Spleen (tissue), 7 donors: ENCODE data around the gene SLC17A4.

ENCODE experiments used
- POLR2A ChIP-seq, 3 donors: fragments of 450-650 bp; IDR thresholded peaks; one replicate each; pipeline ENCODE4 v1.5.1; 2017; ENCODE audit warnings: antibody characterized with exemption in 3 of 3, mild to moderate bottlenecking in 1 of 3
- POLR2AphosphoS5 ChIP-seq, 3 donors: sonication (generic); formaldehyde crosslinking; IDR thresholded peaks; one replicate each; pipeline ENCODE4 v1.5.1; 2017; ENCODE audit warnings: antibody characterized with exemption in 3 of 3
- TF ChIP-seq, protein P1 (sequence below), 11 experiments: fragments of 200-600 bp in 7 of 11; fragments of 450-650 bp in 4 of 11; sonication (generic) in 4 of 11; IDR thresholded peaks in 8 of 11; conservative IDR thresholded peaks in 3 of 11; 1 replicate in 7 of 11; 2 replicates in 4 of 11; pipeline versions ENCODE4 v1.4.0 to v1.8.0; 2016 to 2021; ENCODE audit warnings: antibody characterized with exemption in 11 of 11, inconsistent platforms in 4 of 11, mild to moderate bottlenecking in 1 of 11
- donor health status: DM: no; HTN: no; CAD: no; lungs with moderate emphysema.
- donor health status: DM: no; HTN: no; CAD: no.
- donor health status: DM: no; HTN: no; CAD: no.

- TF ChIP-seq, protein P1, sequence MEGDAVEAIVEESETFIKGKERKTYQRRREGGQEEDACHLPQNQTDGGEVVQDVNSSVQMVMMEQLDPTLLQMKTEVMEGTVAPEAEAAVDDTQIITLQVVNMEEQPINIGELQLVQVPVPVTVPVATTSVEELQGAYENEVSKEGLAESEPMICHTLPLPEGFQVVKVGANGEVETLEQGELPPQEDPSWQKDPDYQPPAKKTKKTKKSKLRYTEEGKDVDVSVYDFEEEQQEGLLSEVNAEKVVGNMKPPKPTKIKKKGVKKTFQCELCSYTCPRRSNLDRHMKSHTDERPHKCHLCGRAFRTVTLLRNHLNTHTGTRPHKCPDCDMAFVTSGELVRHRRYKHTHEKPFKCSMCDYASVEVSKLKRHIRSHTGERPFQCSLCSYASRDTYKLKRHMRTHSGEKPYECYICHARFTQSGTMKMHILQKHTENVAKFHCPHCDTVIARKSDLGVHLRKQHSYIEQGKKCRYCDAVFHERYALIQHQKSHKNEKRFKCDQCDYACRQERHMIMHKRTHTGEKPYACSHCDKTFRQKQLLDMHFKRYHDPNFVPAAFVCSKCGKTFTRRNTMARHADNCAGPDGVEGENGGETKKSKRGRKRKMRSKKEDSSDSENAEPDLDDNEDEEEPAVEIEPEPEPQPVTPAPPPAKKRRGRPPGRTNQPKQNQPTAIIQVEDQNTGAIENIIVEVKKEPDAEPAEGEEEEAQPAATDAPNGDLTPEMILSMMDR (IDR thresholded peaks at IDR 0.05 in 8 of 11, conservative IDR thresholded peaks at IDR 0.05 in 3 of 11): no peak
- TF ChIP-seq POLR2A (IDR thresholded peaks at IDR 0.05) (no peak), POLR2AphosphoS5 (IDR thresholded peaks at IDR 0.05) (no peak)
Measured at GRCh38 chr6:25816252-25816651, 61.7 kb downstream of the SLC17A4 start.
